Left forelimb (tissue), 1 donor: Measurements from ENCODE around the gene MTRR.
"Not testable (repeated sequence)": the region's sequence is repeated elsewhere in the genome, so short reads cannot be mapped to it uniquely, and the experiment has no call there.

Experiments
- DNase-seq: peaks from one replicate; pipeline ENCODE4 v3.0.0-alpha.2; 2018; ENCODE audit warnings: low spot score

The MTRR gene

DNA sequence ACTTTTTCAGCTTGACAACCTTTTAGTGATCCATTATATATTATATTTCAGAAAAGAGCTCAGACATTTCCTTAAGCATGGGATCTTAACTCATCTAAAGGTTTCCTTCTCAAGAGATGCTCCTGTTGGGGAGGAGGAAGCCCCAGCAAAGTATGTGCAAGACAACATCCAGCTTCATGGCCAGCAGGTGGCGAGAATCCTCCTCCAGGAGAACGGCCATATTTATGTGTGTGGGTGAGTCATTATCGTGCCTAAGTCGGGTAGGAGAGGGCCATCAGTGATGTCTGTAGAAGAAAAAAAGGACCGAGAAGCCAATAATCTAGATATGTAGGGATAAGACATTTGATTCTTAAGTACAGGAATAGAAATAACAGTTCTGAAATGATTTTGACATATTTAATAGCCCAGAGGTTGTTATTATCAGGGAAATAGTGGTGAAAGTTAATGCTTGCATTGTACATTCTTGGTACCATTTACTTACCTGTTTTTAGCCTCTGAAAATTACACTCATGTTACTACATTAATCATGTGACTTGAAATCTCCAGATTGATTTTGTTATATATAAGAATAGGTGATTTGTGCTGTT, 28.2 kb downstream of the MTRR start:
- no peak for DNase-seq

DNA sequence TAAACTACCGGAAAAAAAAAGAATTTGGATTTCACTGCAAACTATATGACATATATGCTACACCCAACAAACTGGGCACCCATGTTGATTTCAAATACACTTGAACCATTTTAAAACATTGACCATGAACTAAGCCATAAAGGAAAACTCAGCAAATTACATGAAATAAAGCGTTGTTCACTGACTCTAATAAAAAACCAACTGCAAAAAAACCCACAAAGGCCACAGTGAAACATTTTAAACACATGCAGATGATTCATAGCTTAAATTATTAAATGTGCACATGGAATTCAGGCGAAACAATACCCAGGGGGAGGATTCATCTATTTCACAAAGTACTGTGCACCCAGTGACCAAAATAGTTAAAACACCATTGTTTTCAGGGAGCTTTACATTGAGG, 33.3 kb downstream of the MTRR start:
- no peak for DNase-seq

DNA sequence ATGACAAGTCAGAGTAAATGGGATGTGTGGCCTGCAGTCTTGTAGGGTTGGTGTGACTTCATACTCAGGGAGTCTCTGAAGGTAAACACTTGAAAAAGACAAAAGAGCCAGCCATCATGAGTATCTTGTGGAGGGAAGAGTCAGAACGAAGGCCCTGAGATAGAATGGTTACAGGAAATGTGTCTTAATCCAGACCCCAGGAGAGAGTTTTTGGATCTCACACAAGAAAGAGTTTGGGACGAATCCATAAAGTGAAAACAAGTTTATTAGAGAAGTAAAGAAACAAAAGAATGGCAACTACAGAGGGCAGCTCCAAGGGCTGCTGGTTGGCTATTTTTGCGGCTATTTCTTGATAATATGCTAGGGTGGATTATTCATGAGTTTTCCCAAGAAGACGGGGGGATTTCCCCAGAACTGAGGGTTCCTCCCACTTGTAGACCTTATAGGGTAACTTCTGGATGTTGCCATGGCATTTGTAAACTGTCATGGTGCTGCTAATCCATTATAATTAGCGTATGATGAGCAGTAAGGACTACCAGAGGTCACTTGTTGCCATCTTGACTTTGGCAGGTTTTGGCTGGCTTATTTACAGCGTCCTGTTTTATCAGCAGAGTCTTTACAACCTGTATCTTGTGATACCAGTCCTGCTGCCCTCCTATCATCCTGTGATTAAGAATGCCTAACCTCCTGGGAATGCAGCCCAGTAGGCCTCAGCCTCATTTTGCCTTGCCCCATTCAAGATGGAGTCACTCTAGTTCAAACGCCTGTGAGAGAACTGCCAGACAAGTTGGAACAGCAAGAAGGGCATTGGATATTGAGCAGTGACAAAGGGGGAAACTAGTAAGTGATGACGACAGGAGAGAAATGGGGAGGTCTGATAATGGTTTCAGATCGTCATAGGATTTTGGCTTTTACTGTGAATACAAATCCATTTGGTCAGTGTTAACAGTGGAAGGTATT, 34.0 kb downstream of the MTRR start:
- DNase-seq, result no peak

DNA sequence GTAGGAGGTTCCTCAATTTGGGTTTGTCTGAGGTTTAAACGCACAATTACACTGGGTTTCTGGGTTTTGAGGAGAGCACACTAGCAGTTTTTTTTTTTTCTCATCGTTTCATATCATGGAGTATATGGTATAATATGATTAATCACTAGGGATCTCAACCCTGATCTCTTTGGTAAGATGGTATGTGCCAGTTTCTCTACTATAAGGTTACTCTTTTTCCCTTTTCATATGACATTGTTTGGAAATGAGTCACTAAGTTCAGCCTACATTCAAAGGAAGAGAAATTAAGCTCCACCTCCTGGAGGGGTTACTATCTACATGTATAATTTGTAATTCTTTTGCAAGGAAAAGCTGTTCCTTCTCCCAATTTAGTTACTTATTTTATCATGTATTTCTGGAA, 35.2 kb downstream of the MTRR start:
- no peak for DNase-seq

DNA sequence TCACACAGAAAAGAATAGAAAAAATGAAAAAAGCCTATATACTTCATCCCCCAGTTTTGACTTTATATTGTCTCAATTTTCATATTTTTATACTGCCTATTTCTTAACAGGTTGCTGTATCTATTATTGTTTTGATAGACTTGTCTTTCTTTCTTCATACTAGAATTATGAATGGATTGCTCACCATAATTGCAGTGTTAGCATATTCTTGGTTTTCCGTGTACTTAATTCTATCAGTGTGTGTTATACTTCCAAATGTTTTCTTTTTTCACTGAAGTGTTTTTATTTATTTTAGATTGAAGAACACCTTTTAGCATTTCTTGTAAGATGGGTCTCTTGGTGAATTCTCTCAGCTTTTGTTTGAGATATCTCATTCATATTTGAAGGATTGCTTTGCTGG, 38.7 kb downstream of the MTRR start:
- DNase-seq, result no peak

DNA sequence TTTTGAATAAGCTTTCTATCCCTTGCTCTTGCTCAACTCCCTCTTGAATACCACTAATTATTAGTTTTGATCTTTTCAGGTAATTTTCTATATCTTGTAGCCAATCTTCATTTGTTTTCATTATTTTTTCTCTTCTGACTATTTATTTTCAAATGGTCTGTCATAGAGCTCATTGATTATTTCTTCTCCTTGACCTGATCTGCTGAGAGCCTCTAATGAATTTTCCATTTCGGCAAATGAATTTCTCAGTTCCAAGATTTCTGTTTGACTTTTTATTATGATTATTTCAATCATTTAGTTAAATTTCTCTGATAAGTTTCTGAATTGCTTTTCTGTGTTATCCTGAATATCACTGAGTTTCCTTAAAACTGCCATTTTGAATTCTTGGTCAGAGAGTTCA, 39.4 kb downstream of the MTRR start:
- DNase-seq, result no peak

DNA sequence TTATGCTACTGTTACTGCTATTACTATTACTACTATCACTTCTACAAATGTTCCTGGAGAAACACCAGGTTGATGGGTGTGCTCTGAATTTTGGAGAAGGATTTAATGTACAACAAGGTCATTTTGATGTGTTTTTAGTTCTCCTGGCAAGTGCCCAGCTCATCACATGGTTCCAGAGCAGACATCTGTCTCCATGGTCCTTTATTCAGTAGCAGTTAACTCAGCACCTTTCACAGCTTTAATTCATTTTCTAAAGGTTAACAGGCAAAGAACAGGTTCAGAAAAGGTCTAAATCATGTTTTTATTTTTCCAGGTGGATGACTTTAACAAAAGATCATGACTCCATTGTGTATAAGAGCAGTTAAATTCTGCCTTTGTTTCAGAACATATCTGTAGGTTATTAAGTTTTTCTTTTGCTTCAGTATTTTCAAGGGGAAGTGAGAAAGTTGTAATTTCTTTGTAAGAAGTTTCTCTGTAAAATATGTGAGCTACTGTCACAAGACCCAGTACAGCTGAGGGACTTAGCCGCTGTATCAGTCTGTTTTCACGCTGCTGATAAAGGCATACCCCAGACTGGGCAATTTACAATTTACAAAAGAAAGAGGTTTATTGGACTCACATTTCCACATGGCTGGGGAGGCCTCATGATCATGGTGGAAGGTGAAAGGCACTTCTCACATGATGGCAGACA, 41.9 kb downstream of the MTRR start:
- no peak for DNase-seq

DNA sequence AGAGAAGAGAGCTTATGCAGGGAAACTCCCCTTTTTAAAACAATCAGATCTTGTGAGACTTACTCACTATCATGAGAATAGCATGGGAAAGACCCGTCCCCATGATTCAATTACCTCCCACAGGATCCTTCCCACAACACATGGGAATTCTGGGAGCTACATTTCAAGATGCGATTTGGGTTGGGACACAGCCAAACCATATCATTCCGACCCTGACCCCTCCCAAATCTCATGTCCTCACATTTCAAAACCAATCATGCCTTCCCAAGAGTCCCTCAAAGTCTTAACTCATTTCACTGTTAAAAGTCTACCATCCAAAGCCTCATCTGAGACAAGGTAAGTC, 42.5 kb downstream of the MTRR start:
- DNase-seq, result not testable (repeated sequence)

DNA sequence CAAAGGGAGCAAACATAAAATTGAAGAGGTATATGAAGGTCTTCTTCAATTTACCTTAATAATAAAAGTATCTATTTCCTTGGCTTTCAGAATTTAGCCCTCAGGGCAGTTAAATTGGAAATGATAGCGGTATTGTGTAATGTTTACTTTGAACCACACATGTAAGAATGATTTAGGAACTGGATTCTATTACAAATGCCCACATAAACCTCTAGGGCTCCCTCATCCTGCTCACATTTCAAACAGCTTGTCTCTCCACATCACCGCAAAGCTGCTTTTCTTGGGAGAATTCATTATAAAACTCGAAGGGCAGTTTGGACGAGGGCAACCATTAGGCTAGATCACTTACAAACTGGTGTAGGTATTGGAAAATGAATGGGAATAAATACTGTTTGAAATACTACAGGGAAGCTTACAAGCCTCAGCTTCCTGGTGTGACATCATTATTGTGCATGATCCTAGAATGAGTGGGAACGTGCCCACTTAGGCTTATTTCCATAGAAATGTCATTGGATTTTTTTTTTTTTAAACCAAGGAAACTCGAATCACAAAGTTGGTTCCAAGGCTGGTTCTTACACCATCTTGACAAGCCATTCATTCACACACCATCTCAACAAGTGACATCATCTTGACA, 47.3 kb downstream of the MTRR start:
- no peak for DNase-seq

DNA sequence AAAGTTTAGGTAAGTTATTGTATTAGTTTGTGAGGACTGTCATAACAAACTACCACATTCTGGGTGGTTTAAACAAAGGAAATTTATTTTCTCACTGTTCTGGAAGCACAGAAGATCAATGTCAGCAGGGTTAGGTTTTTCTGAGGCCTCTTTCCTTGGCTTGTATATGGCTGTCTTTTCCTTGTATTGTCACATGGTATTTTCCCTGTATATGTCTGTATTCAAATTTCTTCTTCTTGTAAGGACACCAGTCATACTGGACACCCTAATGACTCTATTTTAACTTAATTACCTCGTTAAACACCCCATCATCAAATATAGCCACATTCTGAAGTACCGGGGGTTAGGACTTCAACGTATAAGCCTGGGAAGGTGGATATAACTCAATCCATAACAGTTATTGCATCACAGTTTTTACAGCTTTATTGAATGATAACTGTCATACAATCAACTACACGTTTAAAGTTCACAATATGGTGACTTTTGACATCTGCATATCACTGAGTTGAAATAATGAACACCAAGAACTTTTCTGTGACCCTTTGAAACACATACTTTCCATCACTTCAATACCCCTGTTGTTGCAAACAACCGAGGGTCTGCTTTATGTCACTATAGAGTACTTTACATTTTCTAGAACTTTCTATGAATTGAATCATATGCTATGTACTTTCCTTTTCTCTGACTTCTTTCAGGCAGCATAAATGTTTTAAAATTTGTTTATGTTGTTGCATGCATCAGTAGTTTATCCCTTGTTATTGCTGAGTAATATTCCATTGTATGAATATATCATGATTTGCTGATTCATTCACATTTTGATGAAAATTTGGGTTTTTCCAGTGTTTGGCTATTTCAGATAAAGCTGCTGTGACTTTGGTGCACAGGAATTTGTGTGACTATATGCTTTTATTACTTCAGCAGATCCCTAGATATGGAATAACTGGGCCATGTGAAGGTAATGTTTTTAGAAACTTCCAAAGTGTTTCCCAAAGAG, 48.5 kb downstream of the MTRR start:
- DNase-seq, result no peak

DNA sequence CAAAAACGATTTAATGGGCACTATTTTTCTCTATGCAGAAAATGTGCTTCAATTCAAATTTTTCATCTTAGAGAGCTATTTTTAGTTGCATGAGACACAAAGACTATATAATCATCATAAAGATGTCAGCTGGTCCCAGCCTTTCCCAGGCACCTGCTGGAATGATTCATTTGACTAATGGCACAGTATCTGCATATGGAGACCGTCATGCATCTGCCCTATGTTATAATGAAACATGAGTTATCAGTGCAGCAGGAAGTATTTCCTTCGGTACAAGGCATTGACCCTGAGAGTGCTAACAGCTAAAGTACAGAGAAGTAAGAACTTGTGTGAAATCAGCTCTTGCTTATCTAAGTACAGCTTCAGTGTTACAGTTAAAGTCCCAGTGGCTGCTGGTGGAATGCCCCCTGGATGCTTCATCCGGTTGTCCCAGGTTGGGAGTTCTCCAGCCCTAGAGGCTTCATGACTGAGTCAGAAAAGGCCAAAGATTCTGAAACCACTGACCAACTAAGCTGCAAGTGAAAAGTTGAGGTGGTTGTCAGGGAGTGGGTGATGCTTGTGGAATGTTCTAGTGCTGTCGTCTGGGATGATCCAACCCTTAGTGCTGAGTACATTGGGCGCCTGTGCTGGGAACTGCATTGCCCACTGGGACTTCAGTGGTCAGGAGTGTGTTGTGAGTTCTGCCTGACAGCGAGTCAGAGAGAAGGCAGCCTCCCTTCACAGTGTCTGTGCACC, 57.2 kb downstream of the MTRR start:
- DNase-seq, result no peak

DNA sequence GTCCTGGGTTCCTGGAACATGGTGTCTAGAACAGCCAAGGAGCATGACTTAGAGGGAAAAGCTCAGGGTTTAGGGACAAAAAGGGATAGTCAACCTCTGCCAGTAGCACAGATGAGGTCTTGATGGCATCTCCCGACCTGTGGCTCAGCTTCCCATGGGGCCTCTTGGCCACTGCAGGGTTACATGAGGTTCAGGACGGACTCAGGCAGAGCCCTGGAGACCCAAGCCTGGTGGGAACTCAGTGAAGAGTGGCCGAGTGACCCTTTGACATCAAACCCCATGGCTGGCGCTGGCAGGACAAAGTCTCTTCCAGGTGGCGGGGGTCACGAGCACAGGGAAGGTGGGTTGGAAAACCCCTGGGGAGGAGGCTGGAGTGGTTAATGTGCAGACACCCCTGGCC, 57.8 kb downstream of the MTRR start:
- DNase-seq, result no peak

DNA sequence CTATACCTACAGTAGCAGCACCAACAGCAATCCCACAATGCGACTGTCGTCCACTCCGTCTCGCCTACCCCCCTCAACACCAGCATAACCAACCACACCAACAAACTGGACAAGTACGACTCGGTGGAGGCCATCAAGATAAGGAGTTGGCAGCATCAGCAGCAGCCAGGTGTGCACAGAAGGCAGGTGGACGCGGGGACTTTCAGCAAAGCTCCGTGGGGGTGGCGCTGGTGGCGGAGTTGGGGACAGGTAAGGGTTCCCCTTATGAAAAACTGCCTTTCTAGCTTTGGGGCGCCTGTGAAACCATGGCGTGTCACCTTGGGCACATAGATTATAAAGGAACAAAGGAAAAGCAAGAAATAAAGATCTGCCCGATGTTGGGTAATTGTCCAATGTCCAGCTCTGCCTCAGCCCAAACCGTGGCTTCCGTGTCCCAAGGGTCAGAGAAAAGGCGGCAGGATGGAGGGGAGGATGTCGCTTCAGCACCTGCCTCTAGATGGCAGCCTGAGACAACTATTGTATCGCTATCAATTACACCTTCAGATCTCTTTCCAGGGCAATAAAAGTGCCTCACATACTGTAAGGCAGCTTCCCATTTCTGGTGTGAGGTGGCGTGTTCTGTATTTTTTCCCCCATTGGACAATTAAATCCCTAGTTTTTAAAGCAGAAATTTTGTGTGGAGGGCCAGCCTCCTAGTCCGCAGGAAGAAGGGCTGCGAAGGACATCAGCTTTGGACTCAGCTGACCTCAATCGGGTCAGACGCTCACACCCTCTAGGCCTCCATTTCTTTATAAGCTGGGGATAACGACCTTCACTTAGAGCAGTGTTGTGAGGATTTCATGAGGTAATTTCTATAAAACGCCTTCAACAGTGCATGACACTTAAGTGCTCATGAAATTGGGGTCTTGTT, 58.8 kb downstream of the MTRR start:
- DNase-seq, result no peak

DNA sequence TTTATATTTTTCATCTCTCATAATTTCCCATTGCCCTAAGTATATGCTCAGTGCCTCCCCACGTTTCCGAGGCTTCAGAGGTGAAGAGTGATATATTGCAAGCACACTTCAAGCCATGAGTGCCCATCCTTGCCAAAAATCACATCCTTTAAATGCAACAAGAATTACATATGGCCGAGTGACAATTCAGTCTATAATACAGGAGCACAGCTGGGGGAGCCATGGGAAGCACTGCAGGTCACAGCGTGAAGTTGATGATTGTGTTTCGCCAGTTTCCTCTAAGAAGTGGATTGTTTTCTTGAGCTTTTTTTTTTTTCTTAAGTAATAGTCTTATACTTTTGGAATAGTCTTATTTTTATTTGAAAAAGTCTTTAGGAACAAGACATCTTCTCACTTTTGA, 61.1 kb downstream of the MTRR start:
- DNase-seq, result no peak

DNA sequence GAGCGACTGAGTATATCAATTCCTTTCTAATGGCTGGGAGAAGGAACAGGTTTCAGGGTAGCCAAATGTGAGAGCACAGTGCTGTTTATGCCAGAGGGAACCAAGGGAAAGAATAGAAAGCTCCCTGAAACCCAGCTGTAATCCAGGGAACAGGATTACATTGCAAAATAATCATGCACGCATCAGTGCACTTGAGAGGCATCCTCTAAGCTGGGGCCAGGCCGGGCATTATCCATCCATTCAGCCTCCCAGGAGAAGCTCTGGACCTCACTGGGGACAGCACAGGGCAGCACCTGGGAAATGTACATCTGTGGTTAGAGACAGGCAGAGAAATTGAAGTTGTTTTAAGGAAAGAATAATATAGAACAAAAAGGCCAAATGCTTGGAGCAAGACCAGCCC, 72.7 kb downstream of the MTRR start:
- DNase-seq, result no peak

DNA sequence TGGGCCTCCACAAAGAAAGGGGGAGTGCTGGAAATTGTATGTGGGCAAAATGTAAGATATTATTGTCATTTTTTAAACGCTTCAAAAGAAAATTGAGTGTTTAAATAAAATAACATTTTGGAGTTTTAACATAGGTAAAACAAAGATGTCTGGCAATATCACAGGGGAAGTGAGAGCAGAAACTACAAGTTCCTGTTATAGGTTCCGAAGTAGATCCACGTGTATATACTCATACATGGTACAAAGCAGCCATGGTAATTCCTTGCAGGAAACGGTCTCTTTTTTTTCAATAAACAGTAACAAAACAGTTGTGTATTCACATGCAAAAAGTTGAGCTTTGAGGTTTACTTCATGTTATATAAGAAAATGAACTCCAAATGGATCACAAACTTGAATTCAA, 78.4 kb downstream of the MTRR start:
- DNase-seq, result no peak
